Activated CD4-positive, CD25-positive, alpha-beta regulatory T cell treated with anti-CD3 and anti-CD28 coated beads, Interleukin-2, amount 50 U/mL, for 24 hours (primary cell): ENCODE measurements around the gene RNASE3.
"Not testable (repeated sequence)": the region's sequence is repeated elsewhere in the genome, so short reads cannot be mapped to it uniquely, and the experiment has no call there.

ENCODE experiments used
- ATAC-seq, 2 donors: fragments of 150-1000 bp; cut with Tn5 transposase; one replicate each; pipeline ENCODE4 v1.10.0; 2021; ENCODE audit warnings: mild to moderate bottlenecking in 1 of 2, moderate library complexity in 1 of 2

Gene RNASE3

DNA sequence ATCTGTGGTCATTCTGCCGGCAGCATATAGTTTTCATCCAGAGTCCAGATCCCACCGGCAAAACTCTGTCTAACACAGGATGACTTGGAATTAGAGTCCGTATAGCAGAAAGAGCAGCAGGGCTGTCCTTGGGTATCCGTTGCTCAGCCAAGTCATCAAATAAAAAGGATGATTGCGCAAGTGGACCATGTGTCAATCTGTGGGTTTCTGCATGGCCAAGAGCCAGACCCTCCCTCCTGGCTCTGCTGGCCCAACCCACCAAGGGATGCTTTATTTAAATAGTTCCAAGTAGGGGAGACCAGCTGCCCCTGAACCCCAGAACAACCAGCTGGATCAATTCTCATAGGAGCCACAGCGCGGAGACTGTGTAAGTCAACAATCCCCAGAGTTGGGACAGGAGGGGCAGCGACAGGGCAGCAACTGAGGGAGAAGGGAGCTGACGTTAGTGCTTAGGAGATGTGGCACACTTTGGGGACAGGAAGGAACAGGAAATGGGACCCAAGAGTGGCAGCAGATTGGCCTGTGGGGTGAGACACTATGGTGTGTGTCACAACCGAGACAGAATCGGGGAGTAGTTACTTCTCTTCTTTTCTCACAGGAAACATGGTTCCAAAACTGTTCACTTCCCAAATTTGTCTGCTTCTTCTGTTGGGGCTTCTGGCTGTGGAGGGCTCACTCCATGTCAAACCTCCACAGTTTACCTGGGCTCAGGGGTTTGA lies 28.0 kb downstream of the RNASE3 start:
- ATAC-seq = not testable (repeated sequence)

GRCh38 chr14:20923766-20924297 lies 32.6 kb downstream of the RNASE3 start:
- not testable (repeated sequence) for ATAC-seq

GRCh38 chr14:20934148-20934762 lies 43.1 kb downstream of the RNASE3 start:
- ATAC-seq = no peak

GRCh38 chr14:20935303-20935984 lies 44.3 kb downstream of the RNASE3 start:
- no peak for ATAC-seq
